Testis (tissue), 3 donors: ENCODE results near the gene PCNX1. TPM values are rescaled to one million over a fixed set of nuclear protein-coding genes. Genes with fewer than 3 reads are reported as not detected.
A peak's percentile ranks its signal among the peaks of the same experiment; 100 is the strongest.

ENCODE experiments used
- DNase-seq: peaks from one replicate; pipeline ENCODE4 v3.0.0-alpha.2; 2019
- H3K27ac ChIP-seq, 2 donors: fragments of 200-600 bp; sonication (generic); one replicate each; pipeline ENCODE4 v1.5.1; 2019
- H3K27me3 ChIP-seq: fragments of 200-600 bp; sonication (generic); one replicate; pipeline ENCODE4 v1.5.1; 2019
- H3K36me3 ChIP-seq: fragments of 200-600 bp; sonication (generic); one replicate; pipeline ENCODE4 v1.5.1; 2017; ENCODE audit warnings: low read depth; ENCODE audit errors: missing control alignments
- H3K4me1 ChIP-seq: fragments of 200-600 bp; sonication (generic); one replicate; pipeline ENCODE4 v1.5.1; 2019
- H3K4me3 ChIP-seq, 2 donors: fragments of 200-600 bp; sonication (generic); one replicate each; pipeline ENCODE4 v1.5.1; 2017 to 2019
- H3K9me3 ChIP-seq: fragments of 200-600 bp; sonication (generic); one replicate; pipeline ENCODE4 v1.5.1; 2017
- POLR2A ChIP-seq: fragments of 450-650 bp; IDR thresholded peaks from one replicate; pipeline ENCODE4 v1.6.1; 2017; ENCODE audit warnings: antibody characterized with exemption, mild to moderate bottlenecking, moderate library complexity
- WGBS, 2 donors: methylation state at CpG; one replicate each; pipeline ENCODE4 v1.1.5; 2018; 5-methylcytosine and 5-hydroxymethylcytosine counted together
- intact Hi-C: fragments of 100-400 bp; cut with DNase I; formaldehyde crosslinking; loops from one replicate; pipeline ENCODE4 v1.15.1; 2023; ENCODE audit warnings: low total_unique reads
- polyA plus RNA-seq: library from polyadenylated mRNA; stranded (reverse); fragments of 350-450 nt; fragmentation: Illumina TruSeq; extraction: RNeasy Lipid Tissue Mini Kit (QIAGEN cat#74804); gene quantifications from one replicate; pipeline ENCODE4 v1.2.3, GENCODE V29; 2014; ENCODE audit warnings: low read depth, low replicate concordance; ENCODE audit not compliant: insufficient read depth
- total RNA-seq, 2 donors: library from RNA; depleted of rRNA; stranded (reverse); fragments of >200 nt; gene quantifications; one replicate each; pipeline ENCODE4 v1.2.3, GENCODE V29; 2016
- TF ChIP-seq, protein P1 (sequence below), 3 experiments: fragments of 450-650 bp in 2 of 3; fragments of 200-600 bp in 1 of 3; sonication (generic) in 1 of 3; IDR thresholded peaks; one replicate each; pipeline ENCODE4 v1.5.1; 2016 to 2019; ENCODE audit warnings: antibody characterized with exemption in 3 of 3, mild to moderate bottlenecking in 2 of 3, moderate library complexity in 1 of 3

PCNX1 gene
- total and polyA plus RNA-seq, 3 donors from 2014 or later, result 70.9 to 123 (median 105) TPM

DNA sequence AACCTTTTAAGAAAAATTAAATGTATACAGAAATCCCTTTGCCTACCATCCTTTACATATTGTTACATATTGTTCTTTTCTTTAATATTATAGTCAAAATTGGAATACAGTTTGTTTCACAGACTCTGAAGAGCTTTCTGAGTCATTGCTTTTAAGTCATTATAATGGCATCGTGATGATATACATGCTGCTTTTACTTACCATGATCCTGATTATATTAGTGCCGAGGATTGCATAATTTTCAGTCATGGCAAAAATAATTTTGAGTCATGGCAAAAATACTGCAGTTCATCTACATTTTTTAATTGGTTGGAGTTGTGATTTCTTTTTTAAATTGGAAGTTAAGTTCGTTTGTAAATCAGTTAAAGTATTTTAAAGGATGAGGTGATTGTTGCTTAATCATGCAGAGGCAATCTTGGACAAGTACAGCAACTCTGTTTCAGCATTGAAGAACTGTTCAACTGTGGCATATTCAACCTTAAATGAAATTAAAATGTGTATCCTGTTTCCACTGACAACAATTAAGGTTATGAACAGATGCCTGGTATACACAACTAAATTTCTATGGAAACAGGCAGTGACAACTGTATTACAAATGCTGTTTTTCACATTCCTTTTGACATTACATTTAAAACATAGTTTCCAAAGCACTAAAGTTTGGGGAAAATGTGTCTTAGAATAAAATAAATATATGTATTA, 142.3 kb downstream of the PCNX1 start:
- Histone ChIP-seq H3K4me1 (no peaks in the 10 kb centered on the region), H3K4me3 (no peak overlapping the region), H3K27me3 (no peaks in the 10 kb centered on the region), H3K9me3 (no peaks in the 10 kb centered on the region), H3K36me3 (no peaks in the 10 kb centered on the region), H3K27ac (no peak overlapping the region)
- 84 to 93% methylated on average over 3 of the region's 3 CpGs for WGBS, 2 donors
- TF ChIP-seq POLR2A, result no peak
- TF ChIP-seq, protein P1, sequence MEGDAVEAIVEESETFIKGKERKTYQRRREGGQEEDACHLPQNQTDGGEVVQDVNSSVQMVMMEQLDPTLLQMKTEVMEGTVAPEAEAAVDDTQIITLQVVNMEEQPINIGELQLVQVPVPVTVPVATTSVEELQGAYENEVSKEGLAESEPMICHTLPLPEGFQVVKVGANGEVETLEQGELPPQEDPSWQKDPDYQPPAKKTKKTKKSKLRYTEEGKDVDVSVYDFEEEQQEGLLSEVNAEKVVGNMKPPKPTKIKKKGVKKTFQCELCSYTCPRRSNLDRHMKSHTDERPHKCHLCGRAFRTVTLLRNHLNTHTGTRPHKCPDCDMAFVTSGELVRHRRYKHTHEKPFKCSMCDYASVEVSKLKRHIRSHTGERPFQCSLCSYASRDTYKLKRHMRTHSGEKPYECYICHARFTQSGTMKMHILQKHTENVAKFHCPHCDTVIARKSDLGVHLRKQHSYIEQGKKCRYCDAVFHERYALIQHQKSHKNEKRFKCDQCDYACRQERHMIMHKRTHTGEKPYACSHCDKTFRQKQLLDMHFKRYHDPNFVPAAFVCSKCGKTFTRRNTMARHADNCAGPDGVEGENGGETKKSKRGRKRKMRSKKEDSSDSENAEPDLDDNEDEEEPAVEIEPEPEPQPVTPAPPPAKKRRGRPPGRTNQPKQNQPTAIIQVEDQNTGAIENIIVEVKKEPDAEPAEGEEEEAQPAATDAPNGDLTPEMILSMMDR (IDR thresholded peaks at IDR 0.05), result no peak
- intact Hi-C loops, result no loop called here
- no peak for DNase-seq

DNA sequence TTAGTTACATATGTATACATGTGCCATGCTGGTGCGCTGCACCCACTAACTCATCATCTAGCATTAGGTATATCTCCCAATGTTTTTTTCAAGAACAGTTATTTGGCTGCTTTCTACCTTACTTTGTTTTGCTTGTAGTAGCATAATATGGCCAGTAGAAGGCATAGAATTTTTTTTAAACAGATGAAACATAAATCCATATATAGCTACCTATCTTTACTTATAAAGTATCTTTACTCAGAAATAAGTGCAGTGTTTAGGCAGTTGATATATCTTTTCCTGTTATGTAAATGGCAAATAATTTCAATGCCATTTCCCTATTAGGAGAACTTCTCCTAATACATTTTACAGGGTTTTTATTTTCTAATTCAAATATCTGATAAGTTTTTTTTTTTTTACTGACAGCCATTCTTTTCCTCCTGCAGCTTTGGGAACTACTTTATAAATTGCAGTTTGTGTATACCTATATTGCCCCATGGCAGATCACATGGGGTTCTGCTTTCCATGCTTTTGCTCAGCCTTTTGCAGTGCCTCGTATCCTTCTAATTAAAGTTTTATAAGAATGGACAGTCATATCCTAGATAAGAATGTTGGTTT, 143.1 kb downstream of the PCNX1 start:
- Histone ChIP-seq H3K4me1 (no peaks in the 10 kb centered on the region), H3K4me3 (no peak overlapping the region), H3K27me3 (no peaks in the 10 kb centered on the region), H3K27ac (no peak overlapping the region), H3K36me3 (no peaks in the 10 kb centered on the region), H3K9me3 (no peaks in the 10 kb centered on the region)
- 96 to 98% methylated on average over 2 of the region's 2 CpGs for WGBS, 2 donors
- no peak for TF ChIP-seq POLR2A
- TF ChIP-seq, protein P1 (IDR thresholded peaks at IDR 0.05), result peak in 1 of 3 experiments; percentile 36
- intact Hi-C loops, result no loop called here
- DNase-seq, result no peak

DNA sequence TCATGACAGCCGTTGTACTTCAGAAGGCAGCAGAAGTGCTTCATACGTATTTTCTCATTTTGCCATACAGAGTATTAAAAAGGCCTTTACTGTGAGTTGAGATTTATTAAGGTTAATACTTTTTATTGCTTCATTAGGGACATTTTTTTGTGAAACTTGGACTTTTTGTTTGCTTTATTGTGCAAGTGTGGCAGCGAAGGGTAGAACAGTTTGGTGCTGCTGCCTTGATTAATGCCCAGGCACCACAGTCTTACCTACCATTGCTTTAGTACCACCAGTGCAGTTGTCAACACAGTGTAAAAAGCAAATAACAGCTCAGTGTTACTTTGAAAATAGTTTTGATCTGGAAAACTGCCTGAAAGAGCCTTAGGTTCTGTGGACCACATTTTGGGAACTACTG, 147.4 kb downstream of the PCNX1 start:
- Histone ChIP-seq H3K4me1 (no peaks in the 10 kb centered on the region), H3K9me3 (no peaks in the 10 kb centered on the region), H3K27ac (no peak overlapping the region), H3K4me3 (no peak overlapping the region), H3K27me3 (no peaks in the 10 kb centered on the region), H3K36me3 (no peaks in the 10 kb centered on the region)
- TF ChIP-seq, protein P1 (IDR thresholded peaks at IDR 0.05), result no peak
- no peak for TF ChIP-seq POLR2A
- no peak for DNase-seq
- intact Hi-C loops, result no loop called here
- WGBS, 2 donors, result 95 to 96% methylated on average over 3 of the region's 3 CpGs

DNA sequence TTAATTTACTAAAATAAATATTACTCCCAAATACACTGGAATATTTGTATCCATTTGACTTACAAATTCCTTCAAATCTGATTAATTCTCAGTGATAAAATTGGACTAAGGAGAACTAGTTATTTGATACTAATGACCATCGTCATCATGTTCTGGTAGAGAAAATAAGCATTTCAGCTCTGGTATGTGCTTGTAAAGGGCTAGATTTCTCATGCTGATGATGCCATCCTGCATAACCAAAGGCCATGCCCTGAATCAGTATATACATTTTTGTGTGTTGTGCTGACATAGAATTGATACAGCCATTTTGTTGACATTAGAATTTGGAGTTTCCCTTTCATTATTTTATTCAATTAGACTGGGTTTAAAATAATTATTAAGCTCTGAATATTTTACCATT, 148.9 kb downstream of the PCNX1 start:
- WGBS, 2 donors, result 68 to 94% methylated on average over 1 of the region's 1 CpG
- Histone ChIP-seq H3K4me3 (no peak overlapping the region), H3K27ac (no peak overlapping the region), H3K9me3 (no peaks in the 10 kb centered on the region), H3K4me1 (no peaks in the 10 kb centered on the region), H3K27me3 (no peaks in the 10 kb centered on the region), H3K36me3 (no peaks in the 10 kb centered on the region)
- DNase-seq, result no peak
- intact Hi-C loops, result no loop called here
- no peak for TF ChIP-seq POLR2A
- TF ChIP-seq, protein P1 (IDR thresholded peaks at IDR 0.05), result no peak

DNA sequence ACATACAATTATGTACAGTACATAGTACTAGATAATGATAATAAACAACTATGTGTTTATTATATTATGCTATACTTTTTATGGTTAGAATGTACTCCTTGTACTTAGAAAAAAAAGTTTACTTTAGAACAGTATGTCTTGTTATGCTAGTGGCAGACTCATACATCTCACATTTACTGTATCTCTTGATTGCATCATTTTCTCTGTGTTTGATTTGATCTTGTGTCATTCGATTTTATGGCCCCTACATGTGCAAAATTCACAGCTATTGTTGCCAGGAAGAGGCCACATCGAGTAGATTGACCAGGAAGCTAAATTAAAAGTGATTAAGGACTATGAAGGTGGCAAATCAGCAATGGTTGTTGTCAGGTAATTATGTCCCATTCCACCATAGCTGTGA, 153.0 kb downstream of the PCNX1 start:
- Histone ChIP-seq H3K36me3 (no peaks in the 10 kb centered on the region), H3K4me1 (no peaks in the 10 kb centered on the region), H3K4me3 (no peak overlapping the region), H3K27ac (no peak overlapping the region), H3K27me3 (no peaks in the 10 kb centered on the region), H3K9me3 (no peaks in the 10 kb centered on the region)
- 80 to 82% methylated on average over 2 of the region's 2 CpGs for WGBS, 2 donors
- no peak for DNase-seq
- intact Hi-C loops, result no loop called here
- TF ChIP-seq POLR2A, result no peak
- TF ChIP-seq, protein P1 (IDR thresholded peaks at IDR 0.05), result no peak
